ENCODE measurements around the gene SYNM. TPM values are rescaled to one million over a fixed set of nuclear protein-coding genes. Genes with fewer than 3 reads are reported as not detected.
A peak's percentile ranks its signal among the peaks of the same experiment; 100 is the strongest.

SYNM gene, protein sequence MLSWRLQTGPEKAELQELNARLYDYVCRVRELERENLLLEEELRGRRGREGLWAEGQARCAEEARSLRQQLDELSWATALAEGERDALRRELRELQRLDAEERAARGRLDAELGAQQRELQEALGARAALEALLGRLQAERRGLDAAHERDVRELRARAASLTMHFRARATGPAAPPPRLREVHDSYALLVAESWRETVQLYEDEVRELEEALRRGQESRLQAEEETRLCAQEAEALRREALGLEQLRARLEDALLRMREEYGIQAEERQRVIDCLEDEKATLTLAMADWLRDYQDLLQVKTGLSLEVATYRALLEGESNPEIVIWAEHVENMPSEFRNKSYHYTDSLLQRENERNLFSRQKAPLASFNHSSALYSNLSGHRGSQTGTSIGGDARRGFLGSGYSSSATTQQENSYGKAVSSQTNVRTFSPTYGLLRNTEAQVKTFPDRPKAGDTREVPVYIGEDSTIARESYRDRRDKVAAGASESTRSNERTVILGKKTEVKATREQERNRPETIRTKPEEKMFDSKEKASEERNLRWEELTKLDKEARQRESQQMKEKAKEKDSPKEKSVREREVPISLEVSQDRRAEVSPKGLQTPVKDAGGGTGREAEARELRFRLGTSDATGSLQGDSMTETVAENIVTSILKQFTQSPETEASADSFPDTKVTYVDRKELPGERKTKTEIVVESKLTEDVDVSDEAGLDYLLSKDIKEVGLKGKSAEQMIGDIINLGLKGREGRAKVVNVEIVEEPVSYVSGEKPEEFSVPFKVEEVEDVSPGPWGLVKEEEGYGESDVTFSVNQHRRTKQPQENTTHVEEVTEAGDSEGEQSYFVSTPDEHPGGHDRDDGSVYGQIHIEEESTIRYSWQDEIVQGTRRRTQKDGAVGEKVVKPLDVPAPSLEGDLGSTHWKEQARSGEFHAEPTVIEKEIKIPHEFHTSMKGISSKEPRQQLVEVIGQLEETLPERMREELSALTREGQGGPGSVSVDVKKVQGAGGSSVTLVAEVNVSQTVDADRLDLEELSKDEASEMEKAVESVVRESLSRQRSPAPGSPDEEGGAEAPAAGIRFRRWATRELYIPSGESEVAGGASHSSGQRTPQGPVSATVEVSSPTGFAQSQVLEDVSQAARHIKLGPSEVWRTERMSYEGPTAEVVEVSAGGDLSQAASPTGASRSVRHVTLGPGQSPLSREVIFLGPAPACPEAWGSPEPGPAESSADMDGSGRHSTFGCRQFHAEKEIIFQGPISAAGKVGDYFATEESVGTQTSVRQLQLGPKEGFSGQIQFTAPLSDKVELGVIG (N-terminal part only)
- 100 to 1,000 TPM in 1 of 2 donors, 1 to 10 TPM in 1; 3.3 to 108 TPM for total RNA-seq

DNA sequence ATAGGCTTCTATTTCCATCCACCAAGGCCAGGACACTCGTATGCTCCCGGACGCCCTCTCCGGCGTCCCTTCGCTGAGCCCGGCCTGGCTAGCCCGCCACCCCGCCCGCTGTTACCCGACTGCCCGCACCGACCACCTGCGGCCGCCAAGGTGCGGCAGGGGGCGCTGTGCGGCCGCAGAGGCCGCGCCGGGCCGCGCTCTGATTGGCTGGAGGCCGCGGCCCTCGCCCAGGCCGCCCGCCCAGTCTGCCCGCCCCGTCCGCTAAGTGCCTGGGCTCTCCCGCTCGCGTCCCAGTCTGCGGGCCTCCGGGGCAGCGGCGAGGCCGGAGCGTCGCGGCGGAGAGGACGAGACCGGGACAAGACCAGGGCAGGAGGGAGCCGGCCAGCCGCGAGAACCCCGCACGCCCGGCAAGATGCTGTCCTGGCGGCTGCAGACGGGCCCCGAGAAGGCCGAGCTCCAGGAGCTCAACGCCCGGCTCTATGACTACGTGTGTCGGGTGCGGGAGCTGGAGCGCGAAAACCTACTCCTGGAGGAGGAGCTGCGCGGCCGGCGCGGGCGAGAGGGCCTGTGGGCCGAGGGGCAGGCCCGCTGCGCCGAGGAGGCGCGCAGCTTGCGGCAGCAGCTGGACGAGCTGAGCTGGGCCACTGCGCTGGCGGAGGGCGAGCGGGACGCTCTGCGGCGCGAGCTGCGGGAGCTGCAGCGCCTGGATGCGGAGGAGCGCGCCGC lies at the start of gene SYNM:
TSS of gene SYNM (plus strand) at position 293 of the 726 bp plus-strand sequence. CDS start at position 413, 120 bp downstream.
- intact Hi-C loops (cut with DNase I) = no loop called here
- peak within 1 kb of the TSS; percentile 63 for H3K27ac ChIP-seq

DNA sequence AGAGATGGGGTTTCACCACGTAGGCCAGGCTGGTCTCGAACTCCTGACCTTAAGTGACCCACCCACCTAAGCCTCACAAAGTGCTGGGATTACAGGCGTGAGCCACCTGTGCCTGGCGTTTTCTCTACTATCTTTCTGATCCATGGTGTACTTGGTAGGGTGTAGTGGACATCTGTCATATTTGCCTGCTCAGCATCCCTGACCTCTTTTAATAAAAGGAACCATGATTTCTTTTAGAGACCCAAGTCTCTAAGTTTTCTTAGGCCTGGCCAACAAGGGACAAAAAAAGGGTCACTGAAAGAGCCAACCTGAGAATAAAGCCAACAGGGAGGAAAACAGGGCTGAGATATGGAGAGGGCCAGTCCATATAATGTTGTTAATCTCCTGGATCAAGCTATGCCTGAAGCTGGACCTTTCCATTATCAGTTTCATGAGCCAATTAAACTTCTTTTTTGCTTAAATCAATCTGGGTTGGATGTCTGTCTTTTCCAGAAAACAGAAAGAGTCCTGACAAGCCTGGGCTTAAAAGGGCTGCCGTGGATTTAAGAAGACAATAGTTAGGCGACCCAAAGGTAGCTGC lies 49.2 kb upstream of the SYNM start:
- H3K4me1 ChIP-seq = no peaks in the 10 kb centered on the region
- no peaks in the 10 kb centered on the region for H3K9me3 ChIP-seq
- no peaks in the 10 kb centered on the region for H3K36me3 ChIP-seq
- H3K27ac ChIP-seq = no peak overlapping the region
- TF ChIP-seq, protein P1, sequence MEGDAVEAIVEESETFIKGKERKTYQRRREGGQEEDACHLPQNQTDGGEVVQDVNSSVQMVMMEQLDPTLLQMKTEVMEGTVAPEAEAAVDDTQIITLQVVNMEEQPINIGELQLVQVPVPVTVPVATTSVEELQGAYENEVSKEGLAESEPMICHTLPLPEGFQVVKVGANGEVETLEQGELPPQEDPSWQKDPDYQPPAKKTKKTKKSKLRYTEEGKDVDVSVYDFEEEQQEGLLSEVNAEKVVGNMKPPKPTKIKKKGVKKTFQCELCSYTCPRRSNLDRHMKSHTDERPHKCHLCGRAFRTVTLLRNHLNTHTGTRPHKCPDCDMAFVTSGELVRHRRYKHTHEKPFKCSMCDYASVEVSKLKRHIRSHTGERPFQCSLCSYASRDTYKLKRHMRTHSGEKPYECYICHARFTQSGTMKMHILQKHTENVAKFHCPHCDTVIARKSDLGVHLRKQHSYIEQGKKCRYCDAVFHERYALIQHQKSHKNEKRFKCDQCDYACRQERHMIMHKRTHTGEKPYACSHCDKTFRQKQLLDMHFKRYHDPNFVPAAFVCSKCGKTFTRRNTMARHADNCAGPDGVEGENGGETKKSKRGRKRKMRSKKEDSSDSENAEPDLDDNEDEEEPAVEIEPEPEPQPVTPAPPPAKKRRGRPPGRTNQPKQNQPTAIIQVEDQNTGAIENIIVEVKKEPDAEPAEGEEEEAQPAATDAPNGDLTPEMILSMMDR (IDR thresholded peaks at IDR 0.05) = no peak
- H3K9ac ChIP-seq (ENCODE audit: low read depth in 2 of 2, low read length in 2 of 2) = no peak overlapping the region
- intact Hi-C loops (cut with DNase I) = no loop called here
- H3K4me3 ChIP-seq = no peak overlapping the region
- no peak for DNase-seq
- peaks cover 14% of the 10 kb centered on the region for H3K27me3 ChIP-seq

More for the DNA sequence above, at the start of gene SYNM:
- H3K4me1 ChIP-seq = no peaks in the 10 kb centered on the region
- no peaks in the 10 kb centered on the region for H3K9me3 ChIP-seq
- peak; percentile 72 for DNase-seq
- H3K9ac ChIP-seq (ENCODE audit: low read depth in 2 of 2, low read length in 2 of 2) = peak within 1 kb of the TSS in 1 of 2 donors; percentile 63
- TF ChIP-seq, protein P1 (IDR thresholded peaks at IDR 0.05) = peak; percentile 79
- peaks cover 17% of the 10 kb centered on the region for H3K27me3 ChIP-seq
- H3K36me3 ChIP-seq = no peaks in the 10 kb centered on the region
- H3K4me3 ChIP-seq = peak within 1 kb of the TSS; percentile 62

DNA sequence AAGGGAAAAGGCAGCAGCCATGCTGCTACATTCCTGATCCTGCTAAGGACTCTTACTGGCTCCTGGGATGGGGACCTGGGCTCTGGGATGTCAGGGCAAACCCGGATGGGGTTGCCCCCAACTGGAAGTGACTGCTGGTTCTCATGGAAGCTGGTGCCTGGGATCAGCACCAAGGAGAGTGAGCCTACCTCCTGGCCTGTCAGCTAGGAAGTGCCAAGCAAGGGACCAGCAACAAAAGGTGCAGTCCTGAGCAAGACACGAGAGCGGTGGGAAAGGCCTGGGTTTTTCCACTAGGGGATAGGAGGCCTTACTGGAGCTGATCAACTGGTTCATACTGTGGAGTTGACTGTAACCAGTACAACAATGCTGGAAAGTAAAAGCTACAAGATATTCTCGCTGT lies 47.9 kb upstream of the SYNM start:
- DNase-seq = no peak
- Histone ChIP-seq H3K4me3 (no peak overlapping the region), H3K36me3 (no peaks in the 10 kb centered on the region), H3K27ac (no peak overlapping the region), H3K27me3 (peaks cover 14% of the 10 kb centered on the region), H3K9ac (ENCODE audit: low read depth in 2 of 2, low read length in 2 of 2) (no peak overlapping the region), H3K9me3 (no peaks in the 10 kb centered on the region), H3K4me1 (no peaks in the 10 kb centered on the region)
- TF ChIP-seq, protein P1 (IDR thresholded peaks at IDR 0.05) = no peak
- intact Hi-C loops (cut with DNase I) = no loop called here

DNA sequence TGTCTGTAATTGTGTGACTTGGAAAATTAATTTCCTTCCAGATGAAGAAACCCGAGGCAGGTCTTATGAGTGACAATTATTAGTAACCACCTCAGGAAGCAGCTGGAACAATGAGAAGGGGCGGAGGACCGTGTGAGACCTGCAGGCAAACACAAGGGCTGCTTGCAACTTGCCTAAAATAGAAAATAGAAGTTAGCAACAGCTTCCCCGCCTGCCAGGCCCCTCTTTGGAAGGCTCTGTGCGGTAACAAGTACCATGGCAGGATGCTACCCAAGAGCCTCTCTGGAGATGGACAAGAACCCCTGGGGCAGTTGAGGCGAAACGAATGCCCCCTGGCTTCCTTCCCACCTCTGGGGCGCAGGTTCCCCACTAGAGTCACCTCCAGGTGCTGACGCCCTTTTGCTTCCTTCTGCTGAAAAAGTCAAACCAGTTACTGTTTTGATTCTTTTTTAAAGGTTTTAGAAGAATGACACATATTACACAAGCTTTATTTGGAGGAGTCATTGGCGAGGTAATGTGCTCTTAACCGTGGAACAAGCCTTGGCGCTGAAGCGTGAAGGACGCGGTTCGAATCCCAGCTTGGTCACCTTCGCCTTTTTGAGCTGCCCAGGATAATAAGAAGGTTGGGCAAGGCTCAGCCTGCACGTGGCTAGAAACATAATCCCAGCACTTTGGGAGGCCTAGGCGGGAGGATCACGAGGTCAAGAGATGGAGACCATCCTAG lies 47.0 kb upstream of the SYNM start:
- H3K9me3 ChIP-seq = no peaks in the 10 kb centered on the region
- H3K27ac ChIP-seq = no peak overlapping the region
- no peaks in the 10 kb centered on the region for H3K4me1 ChIP-seq
- H3K4me3 ChIP-seq = no peak overlapping the region
- H3K27me3 ChIP-seq = peaks cover 14% of the 10 kb centered on the region
- no peaks in the 10 kb centered on the region for H3K36me3 ChIP-seq
- no peak for DNase-seq
- TF ChIP-seq, protein P1 (IDR thresholded peaks at IDR 0.05) = no peak
- H3K9ac ChIP-seq (ENCODE audit: low read depth in 2 of 2, low read length in 2 of 2) = peak overlapping the region in 1 of 2 donors; percentile 24
- intact Hi-C loops (cut with DNase I) = no loop called here
